ENCODE results near the gene CHD5.

GRCh38 chr1:6188466-6188865, 8.3 kb upstream of the CHD5 start:
- TF ChIP-seq CTCF (conservative IDR thresholded peaks at IDR 0.05; ENCODE audit: low read depth, low read length), result no peak
- no peak for TF ChIP-seq FOS (IDR thresholded peaks at IDR 0.05; ENCODE audit: low read depth, low read length)
- no peak for TF ChIP-seq RAD21 (IDR thresholded peaks at IDR 0.05; ENCODE audit: low read length)
- TF ChIP-seq POLR2A (IDR thresholded peaks at IDR 0.05; ENCODE audit: low read depth, low read length), result no peak
- TF ChIP-seq CHD1 (IDR thresholded peaks at IDR 0.05; ENCODE audit: low read depth, low read length), result no peak
- no peak for TF ChIP-seq RCOR1 (IDR thresholded peaks at IDR 0.05; ENCODE audit: insufficient replicate concordance, low read length)
- no peak for TF ChIP-seq MXI1 (IDR thresholded peaks at IDR 0.05; ENCODE audit: borderline replicate concordance, low read depth, low read length)
- TF ChIP-seq MAFK (IDR thresholded peaks at IDR 0.05; ENCODE audit: low read depth, low read length), result no peak
- no peak for TF ChIP-seq MAZ (IDR thresholded peaks at IDR 0.05; ENCODE audit: borderline replicate concordance, low read depth, low read length)
- TF ChIP-seq ELK1 (IDR thresholded peaks at IDR 0.05; ENCODE audit: borderline replicate concordance, low read depth, low read length), result no peak

All from IMR-90 (cell line).